ENCODE measurements around the gene VWA1. TPM values are rescaled to one million over a fixed set of nuclear protein-coding genes. Genes with fewer than 3 reads are reported as not detected.

The VWA1 gene
- total RNA-seq, 1 experiment from 2014 or later: 35.5 TPM

DNA sequence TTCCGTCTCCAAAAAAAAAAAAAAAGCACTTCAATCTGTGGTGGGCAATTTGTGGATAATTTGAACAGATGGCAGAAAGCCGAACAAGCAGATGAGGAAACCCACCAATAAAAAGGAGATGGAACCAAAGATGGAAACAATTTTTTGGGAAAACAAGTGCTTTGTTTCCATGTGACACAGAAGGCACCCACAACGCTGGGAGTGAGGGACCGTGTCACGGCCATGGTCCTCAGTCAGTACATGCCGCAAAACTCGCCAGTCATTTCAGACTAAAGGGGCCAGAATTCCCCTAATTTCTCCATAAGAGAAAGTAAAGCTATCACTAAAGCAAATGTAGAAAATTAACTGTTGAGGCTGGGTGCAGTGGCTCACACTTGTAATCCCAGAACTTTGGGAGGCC is 41.4 kb upstream of the VWA1 start:
- no peak for ATAC-seq
- CTCF ChIA-PET: interaction anchor here (0.7 kb wide), 1 partner anchor 26 kb away, joined by 5 read pairs; no protein-coding TSS in a partner anchor
- no peak for DNase-seq (ENCODE audit: low spot score)
- Mint-ChIP-seq H3K27me3 (ENCODE audit: low read depth) (no peaks in the 10 kb centered on the region), H3K27ac (no peak overlapping the region), H3K36me3 (peaks cover 81% of the 10 kb centered on the region), H3K9me3 (no peaks in the 10 kb centered on the region), H3K4me1 (peaks cover 6% of the 10 kb centered on the region), H3K4me3 (no peak overlapping the region)
- POLR2A ChIA-PET: no interaction called here
- TF ChIP-seq, protein P1, sequence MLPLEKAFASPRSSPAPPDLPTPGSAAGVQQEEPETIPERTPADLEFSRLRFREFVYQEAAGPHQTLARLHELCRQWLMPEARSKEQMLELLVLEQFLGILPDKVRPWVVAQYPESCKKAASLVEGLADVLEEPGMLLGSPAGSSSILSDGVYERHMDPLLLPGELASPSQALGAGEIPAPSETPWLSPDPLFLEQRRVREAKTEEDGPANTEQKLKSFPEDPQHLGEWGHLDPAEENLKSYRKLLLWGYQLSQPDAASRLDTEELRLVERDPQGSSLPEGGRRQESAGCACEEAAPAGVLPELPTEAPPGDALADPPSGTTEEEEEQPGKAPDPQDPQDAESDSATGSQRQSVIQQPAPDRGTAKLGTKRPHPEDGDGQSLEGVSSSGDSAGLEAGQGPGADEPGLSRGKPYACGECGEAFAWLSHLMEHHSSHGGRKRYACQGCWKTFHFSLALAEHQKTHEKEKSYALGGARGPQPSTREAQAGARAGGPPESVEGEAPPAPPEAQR (CRISPR knock-in tag; IDR thresholded peaks at IDR 0.05): no peak
- TF ChIP-seq GTF2I (CRISPR knock-in tag; conservative IDR thresholded peaks at IDR 0.05) (no peak), CBFB (CRISPR knock-in tag; IDR thresholded peaks at IDR 0.05; ENCODE audit: low read depth) (no peak), NFATC4 (CRISPR knock-in tag; IDR thresholded peaks at IDR 0.05) (no peak), NR1H2 (CRISPR knock-in tag; IDR thresholded peaks at IDR 0.05) (no peak), ZNF423 (CRISPR knock-in tag; IDR thresholded peaks at IDR 0.05) (no peak), NFE2L1 (CRISPR knock-in tag; IDR thresholded peaks at IDR 0.05) (no peak)
- TF ChIP-seq, protein P2, sequence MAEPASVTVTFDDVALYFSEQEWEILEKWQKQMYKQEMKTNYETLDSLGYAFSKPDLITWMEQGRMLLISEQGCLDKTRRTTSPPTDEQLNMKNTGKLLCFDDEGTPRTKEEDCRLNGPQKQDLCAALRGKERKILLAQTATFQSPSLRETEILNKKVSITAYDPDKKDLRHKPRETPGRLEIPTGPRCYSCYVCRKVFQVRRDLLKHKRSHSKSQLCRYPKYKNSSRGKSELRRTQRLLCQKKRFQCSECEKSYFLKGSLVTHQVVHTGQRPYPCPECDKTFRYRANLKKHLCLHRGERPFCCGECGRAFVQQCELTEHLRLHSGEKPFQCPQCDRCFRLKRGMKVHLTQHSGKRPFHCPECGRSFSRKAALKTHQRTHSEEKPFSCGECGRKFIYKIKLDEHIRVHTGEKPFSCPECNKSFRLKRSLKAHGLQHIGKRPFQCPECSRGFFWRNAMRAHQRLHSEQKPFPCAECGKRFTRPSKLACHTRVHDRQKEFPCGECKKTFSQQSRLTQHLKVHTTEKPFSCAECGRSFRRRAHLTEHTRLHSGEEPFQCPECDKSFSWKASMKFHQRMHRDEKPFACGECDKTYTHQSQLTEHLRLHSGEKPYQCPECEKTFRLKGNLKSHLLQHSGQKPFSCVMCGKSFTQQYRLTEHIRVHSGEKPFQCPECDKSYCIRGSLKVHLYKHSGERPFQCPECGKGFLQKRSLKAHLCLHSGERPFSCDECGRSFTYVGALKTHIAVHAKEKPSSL (CRISPR knock-in tag; conservative IDR thresholded peaks at IDR 0.05): no peak
- TF ChIP-seq, protein P3, sequence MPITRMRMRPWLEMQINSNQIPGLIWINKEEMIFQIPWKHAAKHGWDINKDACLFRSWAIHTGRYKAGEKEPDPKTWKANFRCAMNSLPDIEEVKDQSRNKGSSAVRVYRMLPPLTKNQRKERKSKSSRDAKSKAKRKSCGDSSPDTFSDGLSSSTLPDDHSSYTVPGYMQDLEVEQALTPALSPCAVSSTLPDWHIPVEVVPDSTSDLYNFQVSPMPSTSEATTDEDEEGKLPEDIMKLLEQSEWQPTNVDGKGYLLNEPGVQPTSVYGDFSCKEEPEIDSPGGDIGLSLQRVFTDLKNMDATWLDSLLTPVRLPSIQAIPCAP (CRISPR knock-in tag; IDR thresholded peaks at IDR 0.05): no peak
- TF ChIP-seq, protein P4, sequence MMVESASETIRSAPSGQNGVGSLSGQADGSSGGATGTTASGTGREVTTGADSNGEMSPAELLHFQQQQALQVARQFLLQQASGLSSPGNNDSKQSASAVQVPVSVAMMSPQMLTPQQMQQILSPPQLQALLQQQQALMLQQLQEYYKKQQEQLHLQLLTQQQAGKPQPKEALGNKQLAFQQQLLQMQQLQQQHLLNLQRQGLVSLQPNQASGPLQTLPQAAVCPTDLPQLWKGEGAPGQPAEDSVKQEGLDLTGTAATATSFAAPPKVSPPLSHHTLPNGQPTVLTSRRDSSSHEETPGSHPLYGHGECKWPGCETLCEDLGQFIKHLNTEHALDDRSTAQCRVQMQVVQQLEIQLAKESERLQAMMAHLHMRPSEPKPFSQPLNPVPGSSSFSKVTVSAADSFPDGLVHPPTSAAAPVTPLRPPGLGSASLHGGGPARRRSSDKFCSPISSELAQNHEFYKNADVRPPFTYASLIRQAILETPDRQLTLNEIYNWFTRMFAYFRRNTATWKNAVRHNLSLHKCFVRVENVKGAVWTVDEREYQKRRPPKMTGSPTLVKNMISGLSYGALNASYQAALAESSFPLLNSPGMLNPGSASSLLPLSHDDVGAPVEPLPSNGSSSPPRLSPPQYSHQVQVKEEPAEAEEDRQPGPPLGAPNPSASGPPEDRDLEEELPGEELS (CRISPR knock-in tag; IDR thresholded peaks at IDR 0.05): no peak
- TF ChIP-seq, protein P5, sequence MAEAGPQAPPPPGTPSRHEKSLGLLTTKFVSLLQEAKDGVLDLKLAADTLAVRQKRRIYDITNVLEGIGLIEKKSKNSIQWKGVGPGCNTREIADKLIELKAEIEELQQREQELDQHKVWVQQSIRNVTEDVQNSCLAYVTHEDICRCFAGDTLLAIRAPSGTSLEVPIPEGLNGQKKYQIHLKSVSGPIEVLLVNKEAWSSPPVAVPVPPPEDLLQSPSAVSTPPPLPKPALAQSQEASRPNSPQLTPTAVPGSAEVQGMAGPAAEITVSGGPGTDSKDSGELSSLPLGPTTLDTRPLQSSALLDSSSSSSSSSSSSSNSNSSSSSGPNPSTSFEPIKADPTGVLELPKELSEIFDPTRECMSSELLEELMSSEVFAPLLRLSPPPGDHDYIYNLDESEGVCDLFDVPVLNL (CRISPR knock-in tag; IDR thresholded peaks at IDR 0.05; ENCODE audit: borderline replicate concordance, low read depth): no peak

DNA sequence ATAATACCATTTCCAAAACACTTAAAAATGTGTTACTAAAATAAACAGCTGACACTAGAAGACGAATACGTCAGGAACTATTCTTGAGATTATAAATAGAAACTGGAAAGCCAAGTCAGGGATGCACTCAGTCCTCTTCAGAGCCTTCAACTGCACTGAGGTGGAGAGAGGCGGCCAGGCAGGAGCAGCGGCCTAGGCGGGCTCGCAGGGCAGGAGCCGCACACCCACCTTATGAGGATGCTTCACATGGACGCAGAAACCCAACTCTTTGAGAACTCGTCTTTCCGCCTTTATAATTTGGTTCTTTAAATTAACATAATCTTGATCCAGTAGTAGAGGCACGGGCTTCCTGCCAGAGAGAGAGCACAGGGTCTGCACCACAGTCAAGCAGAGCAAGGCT is 40.3 kb upstream of the VWA1 start:
- ChIA-PET POLR2A (no interaction called here), CTCF (interaction anchor here (0.8 kb wide), 1 partner anchor 46 kb away, joined by 3 read pairs; no protein-coding TSS in a partner anchor)
- DNase-seq (ENCODE audit: low spot score): no peak
- ATAC-seq: no peak
- no peaks in the 10 kb centered on the region for H3K27me3 Mint-ChIP-seq (ENCODE audit: low read depth)
- H3K27ac Mint-ChIP-seq: peak overlapping the region; percentile 3; the same call in 1 of the 2 replicates
- H3K4me1 Mint-ChIP-seq: peaks cover 8% of the 10 kb centered on the region
- no peaks in the 10 kb centered on the region for H3K9me3 Mint-ChIP-seq
- H3K4me3 Mint-ChIP-seq: no peak overlapping the region
- peaks cover 71% of the 10 kb centered on the region for H3K36me3 Mint-ChIP-seq
- TF ChIP-seq GTF2I (CRISPR knock-in tag; conservative IDR thresholded peaks at IDR 0.05) (no peak), FOXJ3 (CRISPR knock-in tag; IDR thresholded peaks at IDR 0.05; ENCODE audit: borderline replicate concordance) (no peak), NR3C1 (CRISPR knock-in tag; conservative IDR thresholded peaks at IDR 0.05; ENCODE audit: low read depth) (no peak), ZNF317 (CRISPR knock-in tag; IDR thresholded peaks at IDR 0.05; ENCODE audit: borderline replicate concordance, low read depth) (no peak), PRRX2 (CRISPR knock-in tag; IDR thresholded peaks at IDR 0.05) (no peak), ZNF138 (CRISPR knock-in tag; conservative IDR thresholded peaks at IDR 0.05) (no peak), MYBL2 (CRISPR knock-in tag; IDR thresholded peaks at IDR 0.05) (no peak)
- TF ChIP-seq, protein P6, sequence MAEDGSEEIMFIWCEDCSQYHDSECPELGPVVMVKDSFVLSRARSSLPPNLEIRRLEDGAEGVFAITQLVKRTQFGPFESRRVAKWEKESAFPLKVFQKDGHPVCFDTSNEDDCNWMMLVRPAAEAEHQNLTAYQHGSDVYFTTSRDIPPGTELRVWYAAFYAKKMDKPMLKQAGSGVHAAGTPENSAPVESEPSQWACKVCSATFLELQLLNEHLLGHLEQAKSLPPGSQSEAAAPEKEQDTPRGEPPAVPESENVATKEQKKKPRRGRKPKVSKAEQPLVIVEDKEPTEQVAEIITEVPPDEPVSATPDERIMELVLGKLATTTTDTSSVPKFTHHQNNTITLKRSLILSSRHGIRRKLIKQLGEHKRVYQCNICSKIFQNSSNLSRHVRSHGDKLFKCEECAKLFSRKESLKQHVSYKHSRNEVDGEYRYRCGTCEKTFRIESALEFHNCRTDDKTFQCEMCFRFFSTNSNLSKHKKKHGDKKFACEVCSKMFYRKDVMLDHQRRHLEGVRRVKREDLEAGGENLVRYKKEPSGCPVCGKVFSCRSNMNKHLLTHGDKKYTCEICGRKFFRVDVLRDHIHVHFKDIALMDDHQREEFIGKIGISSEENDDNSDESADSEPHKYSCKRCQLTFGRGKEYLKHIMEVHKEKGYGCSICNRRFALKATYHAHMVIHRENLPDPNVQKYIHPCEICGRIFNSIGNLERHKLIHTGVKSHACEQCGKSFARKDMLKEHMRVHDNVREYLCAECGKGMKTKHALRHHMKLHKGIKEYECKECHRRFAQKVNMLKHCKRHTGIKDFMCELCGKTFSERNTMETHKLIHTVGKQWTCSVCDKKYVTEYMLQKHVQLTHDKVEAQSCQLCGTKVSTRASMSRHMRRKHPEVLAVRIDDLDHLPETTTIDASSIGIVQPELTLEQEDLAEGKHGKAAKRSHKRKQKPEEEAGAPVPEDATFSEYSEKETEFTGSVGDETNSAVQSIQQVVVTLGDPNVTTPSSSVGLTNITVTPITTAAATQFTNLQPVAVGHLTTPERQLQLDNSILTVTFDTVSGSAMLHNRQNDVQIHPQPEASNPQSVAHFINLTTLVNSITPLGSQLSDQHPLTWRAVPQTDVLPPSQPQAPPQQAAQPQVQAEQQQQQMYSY (CRISPR knock-in tag; IDR thresholded peaks at IDR 0.05): no peak
- TF ChIP-seq, protein P7, sequence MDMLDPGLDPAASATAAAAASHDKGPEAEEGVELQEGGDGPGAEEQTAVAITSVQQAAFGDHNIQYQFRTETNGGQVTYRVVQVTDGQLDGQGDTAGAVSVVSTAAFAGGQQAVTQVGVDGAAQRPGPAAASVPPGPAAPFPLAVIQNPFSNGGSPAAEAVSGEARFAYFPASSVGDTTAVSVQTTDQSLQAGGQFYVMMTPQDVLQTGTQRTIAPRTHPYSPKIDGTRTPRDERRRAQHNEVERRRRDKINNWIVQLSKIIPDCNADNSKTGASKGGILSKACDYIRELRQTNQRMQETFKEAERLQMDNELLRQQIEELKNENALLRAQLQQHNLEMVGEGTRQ (CRISPR knock-in tag; IDR thresholded peaks at IDR 0.05): no peak
- TF ChIP-seq, protein P8, sequence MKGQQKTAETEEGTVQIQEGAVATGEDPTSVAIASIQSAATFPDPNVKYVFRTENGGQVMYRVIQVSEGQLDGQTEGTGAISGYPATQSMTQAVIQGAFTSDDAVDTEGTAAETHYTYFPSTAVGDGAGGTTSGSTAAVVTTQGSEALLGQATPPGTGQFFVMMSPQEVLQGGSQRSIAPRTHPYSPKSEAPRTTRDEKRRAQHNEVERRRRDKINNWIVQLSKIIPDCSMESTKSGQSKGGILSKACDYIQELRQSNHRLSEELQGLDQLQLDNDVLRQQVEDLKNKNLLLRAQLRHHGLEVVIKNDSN (CRISPR knock-in tag; IDR thresholded peaks at IDR 0.05): no peak
